AG09309 (cell line): ENCODE data around the gene SPATA9.

Source experiments
- DNase-seq: peaks from one replicate; pipeline ENCODE4 v3.0.0-alpha.2; 2010; ENCODE audit warnings: low read depth
- H3K4me3 ChIP-seq: 2 replicates; pipeline ENCODE4 v1.5.1; 2011; ENCODE audit warnings: mild to moderate bottlenecking, low read depth, low read length, moderate library complexity; ENCODE audit not compliant: control insufficient read depth
- TF ChIP-seq, protein P1 (sequence below): IDR thresholded peaks from 2 replicates; pipeline ENCODE4 v1.5.1; 2011; ENCODE audit warnings: mild to moderate bottlenecking, low read depth, low read length, inconsistent platforms; ENCODE audit not compliant: insufficient read depth, control insufficient read depth; ENCODE audit errors: missing control alignments

SPATA9 gene

DNA sequence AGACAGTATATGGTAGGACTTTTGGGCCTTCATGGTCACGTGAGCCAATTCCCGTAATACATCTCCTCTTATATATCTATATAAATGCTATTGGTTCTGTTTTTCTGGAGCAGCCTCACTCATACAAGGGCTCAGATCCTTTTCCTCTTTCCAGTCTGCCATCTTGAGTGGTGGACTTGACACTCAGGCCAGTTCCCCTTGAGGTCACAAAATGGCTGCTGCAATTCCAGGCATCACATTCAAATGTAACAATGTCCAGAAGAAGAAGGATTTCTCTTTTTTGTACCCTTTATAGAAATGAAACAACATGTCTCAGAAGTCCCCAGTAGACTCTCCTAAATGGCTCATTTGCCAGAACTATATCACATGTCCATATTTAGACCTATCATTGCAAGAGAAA lies 58.4 kb downstream of the SPATA9 start:
- DNase-seq = no peak
- no peak overlapping the region for H3K4me3 ChIP-seq
- TF ChIP-seq, protein P1, sequence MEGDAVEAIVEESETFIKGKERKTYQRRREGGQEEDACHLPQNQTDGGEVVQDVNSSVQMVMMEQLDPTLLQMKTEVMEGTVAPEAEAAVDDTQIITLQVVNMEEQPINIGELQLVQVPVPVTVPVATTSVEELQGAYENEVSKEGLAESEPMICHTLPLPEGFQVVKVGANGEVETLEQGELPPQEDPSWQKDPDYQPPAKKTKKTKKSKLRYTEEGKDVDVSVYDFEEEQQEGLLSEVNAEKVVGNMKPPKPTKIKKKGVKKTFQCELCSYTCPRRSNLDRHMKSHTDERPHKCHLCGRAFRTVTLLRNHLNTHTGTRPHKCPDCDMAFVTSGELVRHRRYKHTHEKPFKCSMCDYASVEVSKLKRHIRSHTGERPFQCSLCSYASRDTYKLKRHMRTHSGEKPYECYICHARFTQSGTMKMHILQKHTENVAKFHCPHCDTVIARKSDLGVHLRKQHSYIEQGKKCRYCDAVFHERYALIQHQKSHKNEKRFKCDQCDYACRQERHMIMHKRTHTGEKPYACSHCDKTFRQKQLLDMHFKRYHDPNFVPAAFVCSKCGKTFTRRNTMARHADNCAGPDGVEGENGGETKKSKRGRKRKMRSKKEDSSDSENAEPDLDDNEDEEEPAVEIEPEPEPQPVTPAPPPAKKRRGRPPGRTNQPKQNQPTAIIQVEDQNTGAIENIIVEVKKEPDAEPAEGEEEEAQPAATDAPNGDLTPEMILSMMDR = no peak

DNA sequence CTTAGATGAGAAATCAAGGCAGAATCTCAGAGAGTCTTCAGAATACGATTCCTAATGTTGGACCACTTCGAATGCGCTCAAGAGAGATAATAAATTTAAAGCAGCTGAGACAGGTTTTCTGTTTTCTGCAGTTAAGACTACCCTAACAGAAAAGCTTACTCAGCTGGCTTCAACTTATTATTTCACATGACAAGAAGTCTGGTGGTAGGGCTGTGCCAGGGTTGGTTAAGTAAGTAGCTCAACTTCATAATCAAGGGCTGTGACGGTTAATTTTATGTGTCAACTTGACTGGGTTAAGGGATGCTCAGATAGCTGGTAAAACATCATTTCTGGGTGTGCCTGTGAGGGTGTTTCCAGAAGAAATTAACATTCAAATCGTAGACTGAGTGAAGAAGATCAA lies 59.1 kb downstream of the SPATA9 start:
- TF ChIP-seq, protein P1 = no peak
- H3K4me3 ChIP-seq = no peak overlapping the region
- DNase-seq = no peak

DNA sequence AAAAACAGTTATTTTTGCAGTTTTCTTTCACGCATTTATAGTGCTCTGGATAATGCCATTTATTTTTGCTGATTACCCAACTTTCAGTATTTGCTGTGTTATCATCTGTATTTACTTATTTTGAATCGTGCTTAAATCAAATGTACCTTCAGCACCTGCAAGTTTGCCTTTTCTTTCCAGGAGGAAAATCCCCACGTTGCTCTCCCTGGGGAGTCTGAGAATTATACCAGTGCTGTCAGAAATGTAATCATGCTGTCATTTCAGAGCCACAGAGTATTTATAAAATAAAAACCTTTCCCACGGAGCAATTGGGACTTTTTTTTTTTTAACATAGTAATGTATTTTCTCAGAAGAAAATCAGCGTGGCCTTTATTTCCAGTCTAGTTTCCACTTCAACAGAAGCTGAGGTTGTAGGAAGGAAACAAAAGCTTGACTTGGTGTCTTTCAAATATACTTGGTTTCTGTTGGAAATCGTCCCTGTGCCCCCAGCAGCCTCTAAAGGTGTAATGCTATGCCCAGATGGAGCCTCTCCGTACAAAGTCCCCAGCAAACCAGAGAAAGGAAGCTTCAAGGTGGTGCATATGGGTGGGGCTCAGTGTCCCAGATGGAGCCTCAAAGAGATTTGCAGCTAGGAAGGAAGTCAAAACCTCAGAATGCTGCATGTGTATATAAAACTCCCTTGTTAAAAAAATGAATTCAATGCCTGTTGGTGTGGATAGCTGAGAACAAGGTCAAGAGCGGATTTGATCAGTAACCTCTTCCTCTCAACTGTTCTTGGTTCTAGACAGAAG lies 60.8 kb downstream of the SPATA9 start:
- TF ChIP-seq, protein P1 = no peak
- DNase-seq = no peak
- no peak overlapping the region for H3K4me3 ChIP-seq

DNA sequence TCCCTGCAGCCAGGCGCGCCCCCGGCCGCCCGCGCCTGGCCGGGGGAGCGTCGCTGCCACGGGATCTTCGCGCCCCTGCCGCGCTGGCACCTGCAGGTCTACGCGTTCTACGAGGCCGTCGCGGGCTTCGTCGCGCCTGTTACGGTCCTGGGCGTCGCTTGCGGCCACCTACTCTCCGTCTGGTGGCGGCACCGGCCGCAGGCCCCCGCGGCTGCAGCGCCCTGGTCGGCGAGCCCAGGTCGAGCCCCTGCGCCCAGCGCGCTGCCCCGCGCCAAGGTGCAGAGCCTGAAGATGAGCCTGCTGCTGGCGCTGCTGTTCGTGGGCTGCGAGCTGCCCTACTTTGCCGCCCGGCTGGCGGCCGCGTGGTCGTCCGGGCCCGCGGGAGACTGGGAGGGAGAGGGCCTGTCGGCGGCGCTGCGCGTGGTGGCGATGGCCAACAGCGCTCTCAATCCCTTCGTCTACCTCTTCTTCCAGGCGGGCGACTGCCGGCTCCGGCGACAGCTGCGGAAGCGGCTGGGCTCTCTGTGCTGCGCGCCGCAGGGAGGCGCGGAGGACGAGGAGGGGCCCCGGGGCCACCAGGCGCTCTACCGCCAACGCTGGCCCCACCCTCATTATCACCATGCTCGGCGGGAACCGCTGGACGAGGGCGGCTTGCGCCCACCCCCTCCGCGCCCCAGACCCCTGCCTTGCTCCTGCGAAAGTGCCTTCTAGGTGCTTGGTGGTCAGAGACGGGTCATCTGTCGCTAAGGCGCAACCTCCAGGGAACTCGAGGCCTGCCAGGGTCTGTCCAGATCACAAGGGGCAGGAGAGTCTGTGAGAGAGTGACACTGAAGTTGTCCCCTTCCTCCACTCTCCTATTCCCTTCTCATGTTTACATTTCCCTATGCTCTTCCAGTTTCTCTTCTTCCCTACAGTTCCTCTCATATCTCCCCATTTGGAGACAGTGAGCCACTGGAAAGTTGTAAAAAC lies 61.6 kb downstream of the SPATA9 start:
- DNase-seq = no peak
- peak overlapping the region; percentile 26 for H3K4me3 ChIP-seq
- TF ChIP-seq, protein P1 = no peak

DNA sequence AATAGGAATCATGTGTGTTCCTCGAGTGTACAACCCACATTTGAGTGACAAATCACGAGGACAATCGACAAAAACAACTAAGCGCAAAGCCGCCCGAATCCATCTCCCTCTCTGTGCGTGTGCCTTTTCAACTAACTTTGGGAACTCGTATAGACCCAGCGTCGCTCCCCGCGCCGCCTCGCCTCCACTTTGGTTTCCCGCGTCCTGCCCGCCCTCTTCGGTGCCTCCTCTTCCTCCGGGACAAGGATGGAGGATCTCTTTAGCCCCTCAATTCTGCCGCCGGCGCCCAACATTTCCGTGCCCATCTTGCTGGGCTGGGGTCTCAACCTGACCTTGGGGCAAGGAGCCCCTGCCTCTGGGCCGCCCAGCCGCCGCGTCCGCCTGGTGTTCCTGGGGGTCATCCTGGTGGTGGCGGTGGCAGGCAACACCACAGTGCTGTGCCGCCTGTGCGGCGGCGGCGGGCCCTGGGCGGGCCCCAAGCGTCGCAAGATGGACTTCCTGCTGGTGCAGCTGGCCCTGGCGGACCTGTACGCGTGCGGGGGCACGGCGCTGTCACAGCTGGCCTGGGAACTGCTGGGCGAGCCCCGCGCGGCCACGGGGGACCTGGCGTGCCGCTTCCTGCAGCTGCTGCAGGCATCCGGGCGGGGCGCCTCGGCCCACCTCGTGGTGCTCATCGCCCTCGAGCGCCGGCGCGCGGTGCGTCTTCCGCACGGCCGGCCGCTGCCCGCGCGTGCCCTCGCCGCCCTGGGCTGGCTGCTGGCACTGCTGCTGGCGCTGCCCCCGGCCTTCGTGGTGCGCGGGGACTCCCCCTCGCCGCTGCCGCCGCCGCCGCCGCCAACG lies 62.5 kb downstream of the SPATA9 start, which contains the start of gene GPR150:
GPR150 (plus strand) TSS at position 58 of the 840 bp plus-strand sequence; CDS start at position 247, 189 bp downstream.
- no peak for DNase-seq
- TF ChIP-seq, protein P1 = no peak
- peak within 1 kb of the TSS; percentile 61 for H3K4me3 ChIP-seq
